Skeletal muscle cell (primary cell): ENCODE results near the gene ECE2.
"Not testable (repeated sequence)": the region's sequence is repeated elsewhere in the genome, so short reads cannot be mapped to it uniquely, and the experiment has no call there.

ENCODE experiments used
- DNase-seq: peaks from one replicate; pipeline ENCODE4 v3.0.0-alpha.2; 2010; ENCODE audit warnings: low read depth
- H3K4me3 ChIP-seq: 2 replicates; pipeline ENCODE4 v1.5.1; 2011; ENCODE audit warnings: low read depth, mild to moderate bottlenecking, control low read depth, low read length, moderate library complexity

The ECE2 gene

GRCh38 chr3:184261270-184261853 lies 14.5 kb upstream of the ECE2 start, which contains the start of gene CAMK2N2:
Gene CAMK2N2 (minus strand): TSS chr3:184261553. CDS start chr3:184261285, 268 bp downstream.
- H3K4me3 ChIP-seq, result peak within 1 kb of the TSS; percentile 51
- no peak for DNase-seq

DNA sequence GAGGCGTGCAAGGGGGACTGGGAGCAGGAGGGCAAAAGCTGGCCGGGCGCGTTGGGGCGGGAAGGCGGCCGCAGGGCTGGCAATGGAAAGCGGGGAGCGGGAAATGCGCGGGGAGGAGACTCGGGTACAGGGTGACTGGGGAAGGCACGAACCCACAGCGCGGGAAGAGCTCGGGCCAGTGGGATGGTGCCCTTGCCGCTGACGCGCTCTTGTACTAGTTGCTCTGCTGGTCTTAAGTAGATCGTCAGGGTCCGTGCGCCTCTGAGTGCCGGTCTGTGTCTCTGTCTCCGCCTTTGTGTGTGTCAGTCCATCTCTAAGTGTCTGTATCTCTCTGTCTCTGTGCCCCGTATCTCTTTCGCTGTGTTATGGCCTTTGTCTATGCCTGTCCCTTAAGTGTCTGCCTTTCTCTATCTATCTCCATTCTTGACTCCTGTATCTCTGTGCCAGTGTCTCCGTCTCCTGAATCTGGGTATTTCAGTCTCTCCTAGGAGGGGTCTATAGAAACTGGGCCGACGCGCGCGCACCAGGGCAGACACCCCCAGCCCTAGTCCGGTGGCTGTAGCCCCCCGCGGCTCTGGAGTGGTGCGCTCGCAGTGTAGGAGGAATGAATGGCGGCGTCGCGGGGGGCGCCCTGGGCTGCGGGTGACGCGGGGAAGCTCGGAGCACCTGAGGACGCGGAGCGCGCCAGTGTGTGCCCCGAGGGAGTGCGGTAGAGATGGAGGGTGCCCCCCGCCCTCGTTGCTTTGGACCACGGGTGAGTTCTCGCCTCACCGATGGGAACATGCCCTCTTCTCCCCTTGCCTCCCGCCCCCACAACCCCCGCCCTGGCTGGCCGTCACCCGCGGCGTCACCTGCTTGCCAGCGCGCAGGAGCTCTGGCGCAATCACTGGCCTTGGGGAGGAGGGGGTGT lies 13.7 kb upstream of the ECE2 start:
- H3K4me3 ChIP-seq, result peak overlapping the region; percentile 51
- no peak for DNase-seq

DNA sequence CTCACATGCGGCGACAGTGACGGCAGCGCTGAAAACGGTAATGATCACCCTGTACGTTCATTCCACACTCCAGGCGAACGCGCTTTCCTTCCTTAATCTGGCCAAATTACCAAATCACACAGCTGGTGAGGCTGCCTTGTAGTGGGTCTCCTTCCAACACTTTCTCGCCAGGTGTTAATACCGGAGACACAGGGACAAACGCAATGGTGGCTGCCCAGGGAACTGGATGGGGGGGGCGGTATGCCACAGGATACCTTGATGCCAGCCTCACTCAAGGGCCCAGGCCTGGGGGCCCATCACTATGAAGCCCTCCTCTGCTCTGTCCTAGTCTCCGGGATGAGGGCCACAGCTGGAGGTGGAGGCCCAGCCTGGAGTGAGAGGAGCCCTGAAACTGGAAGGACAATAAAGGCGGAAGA lies 13.1 kb upstream of the ECE2 start:
- no peak overlapping the region for H3K4me3 ChIP-seq
- no peak for DNase-seq

DNA sequence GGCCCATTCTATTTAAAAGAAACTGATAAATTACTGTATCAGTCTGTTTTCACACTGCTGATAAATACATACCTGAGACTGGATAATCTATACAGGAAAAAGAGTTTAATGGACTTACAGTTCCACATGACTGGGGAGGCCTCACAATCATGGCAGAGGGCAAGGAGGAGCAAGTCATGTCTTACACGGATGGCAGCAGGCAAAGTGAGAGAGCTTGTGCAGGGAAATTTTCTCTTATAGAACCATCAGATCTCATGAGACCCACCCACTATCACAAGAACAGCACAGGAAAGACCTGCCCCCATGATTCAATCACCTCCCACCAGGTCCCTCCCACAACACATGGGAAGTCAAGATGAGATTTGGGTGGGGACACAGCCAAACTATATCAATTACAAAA lies 8.6 kb upstream of the ECE2 start:
- not testable (repeated sequence) for H3K4me3 ChIP-seq, DNase-seq

GRCh38 chr3:184272269-184272668 lies 3.6 kb upstream of the ECE2 start:
- DNase-seq, result no peak
- H3K4me3 ChIP-seq, result no peak overlapping the region

DNA sequence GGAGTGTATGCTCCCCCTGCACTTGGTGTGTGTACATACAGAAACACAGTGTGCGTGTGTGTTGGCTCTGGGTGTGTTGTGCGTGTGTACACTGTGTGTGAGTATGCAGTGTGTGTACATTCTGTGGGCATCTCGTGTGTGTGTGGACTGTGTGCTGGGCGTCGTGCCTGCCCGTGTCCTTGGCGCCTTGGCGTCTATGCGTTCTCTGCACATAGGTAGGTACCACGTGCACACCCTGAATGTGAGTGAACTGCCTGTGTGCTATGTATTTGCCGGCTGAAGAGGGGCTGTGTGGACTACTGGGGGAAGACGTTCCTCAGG lies 481 bp upstream of the ECE2 start:
- no peak for DNase-seq
- no peak overlapping the region for H3K4me3 ChIP-seq

DNA sequence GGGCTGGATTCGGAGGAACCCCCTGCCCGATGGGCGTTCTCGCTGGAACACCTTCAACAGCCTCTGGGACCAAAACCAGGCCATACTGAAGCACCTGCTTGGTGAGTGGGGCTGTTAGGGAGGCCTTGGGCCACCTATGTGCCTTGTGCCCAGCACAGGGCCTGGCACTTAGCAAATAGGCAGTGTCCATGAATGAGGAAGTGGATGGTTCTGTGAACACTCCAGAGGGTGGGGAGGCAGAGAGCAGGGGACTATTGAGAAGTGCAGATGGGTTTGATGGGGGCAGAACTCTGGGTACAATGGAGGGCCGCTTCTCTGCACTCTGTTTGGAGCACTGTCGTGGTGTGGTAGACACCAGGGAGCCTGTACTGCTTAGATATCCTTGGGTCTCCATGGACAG lies 1.5 kb downstream of the ECE2 start:
- H3K4me3 ChIP-seq, result no peak overlapping the region
- no peak for DNase-seq

GRCh38 chr3:184282941-184283340 lies 7.1 kb downstream of the ECE2 start:
- no peak overlapping the region for H3K4me3 ChIP-seq
- no peak for DNase-seq

GRCh38 chr3:184283681-184284080 lies 7.9 kb downstream of the ECE2 start:
- H3K4me3 ChIP-seq, result no peak overlapping the region
- DNase-seq, result no peak

GRCh38 chr3:184284696-184285095 lies 8.9 kb downstream of the ECE2 start:
- H3K4me3 ChIP-seq, result no peak overlapping the region
- peak; percentile 42 for DNase-seq

- DNase-seq, result peak; percentile 8
Measured at GRCh38 chr3:184289426-184289938, 13.7 kb downstream of the ECE2 start.

DNA sequence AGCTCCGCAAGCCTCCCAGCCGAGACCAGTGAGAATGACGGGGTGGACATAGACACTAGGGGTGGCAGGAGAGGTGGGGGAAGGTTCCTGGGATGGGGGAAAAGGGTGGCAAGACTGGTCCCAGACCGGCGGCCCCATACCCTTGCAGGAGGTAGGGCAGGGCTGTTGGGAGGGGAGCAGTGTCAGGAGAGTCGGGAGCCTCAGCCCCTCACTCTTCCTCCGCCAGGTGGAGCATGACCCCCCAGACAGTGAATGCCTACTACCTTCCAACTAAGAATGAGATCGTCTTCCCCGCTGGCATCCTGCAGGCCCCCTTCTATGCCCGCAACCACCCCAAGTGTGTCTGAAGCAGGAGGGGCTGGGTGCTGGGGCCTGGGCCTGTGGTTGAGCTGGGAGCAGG lies 14.5 kb downstream of the ECE2 start:
- no peak overlapping the region for H3K4me3 ChIP-seq
- no peak for DNase-seq

More at GRCh38 chr3:184289426-184289938, 13.7 kb downstream of the ECE2 start:
- no peak overlapping the region for H3K4me3 ChIP-seq

GRCh38 chr3:184291044-184291737 lies 15.4 kb downstream of the ECE2 start:
- H3K4me3 ChIP-seq, result no peak overlapping the region
- no peak for DNase-seq

GRCh38 chr3:184291738-184292445 lies 16.1 kb downstream of the ECE2 start:
- no peak for DNase-seq
- no peak overlapping the region for H3K4me3 ChIP-seq

- DNase-seq, result no peak
- no peak overlapping the region for H3K4me3 ChIP-seq
Measured at GRCh38 chr3:184295771-184296170, 19.9 kb downstream of the ECE2 start.

- H3K4me3 ChIP-seq, result no peak overlapping the region
Measured at GRCh38 chr3:184296616-184297015, 20.8 kb downstream of the ECE2 start.

DNA sequence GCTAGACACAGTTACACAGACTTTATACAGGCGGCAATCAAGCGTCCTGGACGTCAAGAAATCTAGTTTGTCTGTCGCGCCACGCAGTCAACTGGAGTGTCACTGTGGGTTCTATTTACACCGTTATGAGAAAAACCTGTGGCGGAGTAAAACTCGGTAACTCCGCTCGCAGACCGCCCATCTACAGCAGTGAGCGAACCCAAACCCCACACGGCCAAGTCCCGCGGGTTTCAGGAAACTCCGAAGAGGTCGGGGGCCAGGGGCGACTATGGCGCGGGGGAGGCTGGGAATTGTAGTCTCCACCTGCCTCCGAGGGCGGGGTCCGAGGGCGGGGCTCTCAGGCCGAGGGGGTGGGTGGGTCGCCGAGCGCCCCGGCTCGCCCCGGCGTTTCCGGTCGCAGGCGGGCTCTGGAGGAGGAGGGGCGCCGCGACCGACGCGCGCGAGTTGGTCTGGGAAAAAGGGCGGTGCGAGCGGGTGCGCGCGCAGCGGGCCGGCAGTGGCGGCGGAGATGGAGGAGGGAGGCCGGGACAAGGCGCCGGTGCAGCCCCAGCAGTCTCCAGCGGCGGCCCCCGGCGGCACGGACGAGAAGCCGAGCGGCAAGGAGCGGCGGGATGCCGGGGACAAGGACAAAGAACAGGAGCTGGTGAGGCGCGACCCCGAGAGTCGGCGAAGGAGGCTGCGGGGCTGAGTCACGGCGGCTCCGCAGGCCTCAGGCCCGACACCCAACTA lies 23.1 kb downstream of the ECE2 start, which contains the start of gene PSMD2:
Gene PSMD2 (plus strand): TSS at position 483 of the 729 bp plus-strand sequence. CDS start 26 bp downstream, at position 509.
- DNase-seq, result peak; percentile 84
- peak within 1 kb of the TSS; percentile 96 for H3K4me3 ChIP-seq

More at GRCh38 chr3:184296616-184297015, 20.8 kb downstream of the ECE2 start:
- DNase-seq, result no peak

- DNase-seq, result no peak
- peak overlapping the region; percentile 96 for H3K4me3 ChIP-seq
Measured at GRCh38 chr3:184299488-184300377, 23.9 kb downstream of the ECE2 start.
